Spleen (tissue), 11 donors: ENCODE data around the gene CSNK1D. TPM values are rescaled to one million over a fixed set of nuclear protein-coding genes. Genes with fewer than 3 reads are reported as not detected.
"Not testable (repeated sequence)": the region's sequence is repeated elsewhere in the genome, so short reads cannot be mapped to it uniquely, and the experiment has no call there.

Experiments
- DNase-seq: peaks from one replicate; pipeline ENCODE4 v3.0.0-alpha.2; 2020
- H3K27ac ChIP-seq, 8 donors: fragments of 200-600 bp; sonication (generic) in 7 of 8; 1 replicate in 4 of 8; 2 replicates in 4 of 8; pipeline versions ENCODE4 v1.5.0 to v1.8.0; 2016 to 2021; ENCODE audit warnings: inconsistent platforms in 4 of 8, mild to moderate bottlenecking in 4 of 8, moderate library complexity in 1 of 8
- H3K27me3 ChIP-seq, 7 donors: fragments of 200-600 bp; sonication (generic) in 6 of 7; replicated peaks in 1 of 7; 1 replicate in 4 of 7; 2 replicates in 3 of 7; pipeline versions ENCODE4 v1.5.0 to v1.8.0; 2016 to 2021; ENCODE audit warnings: inconsistent platforms in 3 of 7, mild to moderate bottlenecking in 1 of 7
- H3K36me3 ChIP-seq, 6 donors: fragments of 200-600 bp; sonication (generic) in 5 of 6; 1 replicate in 4 of 6; 2 replicates in 2 of 6; pipeline versions ENCODE4 v1.5.0 to v1.8.0; 2016 to 2021; ENCODE audit warnings: inconsistent platforms in 2 of 6
- H3K4me1 ChIP-seq, 6 donors: fragments of 200-600 bp; sonication (generic) in 5 of 6; 1 replicate in 3 of 6; 2 replicates in 3 of 6; pipeline versions ENCODE4 v1.5.0 to v1.8.0; 2016 to 2021; ENCODE audit warnings: inconsistent platforms in 3 of 6
- H3K4me3 ChIP-seq, 8 donors: fragments of 200-600 bp; sonication (generic) in 7 of 8; 1 replicate in 4 of 8; 2 replicates in 4 of 8; pipeline versions ENCODE4 v1.5.0 to v1.8.0; 2016 to 2021; ENCODE audit warnings: inconsistent platforms in 4 of 8, mild to moderate bottlenecking in 4 of 8, moderate library complexity in 2 of 8
- H3K9me3 ChIP-seq, 8 donors: fragments of 200-600 bp; sonication (generic) in 7 of 8; 1 replicate in 4 of 8; 2 replicates in 4 of 8; pipeline versions ENCODE4 v1.5.0 to v1.8.0; 2016 to 2021; ENCODE audit warnings: inconsistent platforms in 4 of 8
- POLR2A ChIP-seq, 3 donors: fragments of 450-650 bp; IDR thresholded peaks; one replicate each; pipeline ENCODE4 v1.5.1; 2017; ENCODE audit warnings: antibody characterized with exemption in 3 of 3, mild to moderate bottlenecking in 1 of 3
- POLR2AphosphoS5 ChIP-seq, 3 donors: sonication (generic); formaldehyde crosslinking; IDR thresholded peaks; one replicate each; pipeline ENCODE4 v1.5.1; 2017; ENCODE audit warnings: antibody characterized with exemption in 3 of 3
- WGBS, 5 donors: extraction: QIAGEN DNeasy Blood & Tissue Kit in 3 of 5; methylation state at CpG; one replicate each; pipeline versions ENCODE4 v1.1.5 to v1.1.7; 2013 to 2018; 5-methylcytosine and 5-hydroxymethylcytosine counted together
- intact Hi-C: fragments of 100-400 bp; cut with DNase I; formaldehyde crosslinking; loops from one replicate; pipeline ENCODE4 v1.15.0; 2023; ENCODE audit warnings: low total_unique reads
- polyA plus RNA-seq, 3 donors: library from polyadenylated mRNA; stranded (reverse); fragments of 200-250 nt; gene quantifications; one replicate each; pipeline ENCODE4 v1.2.1, GENCODE V29; 2013
- total RNA-seq, 7 donors: library from RNA; depleted of rRNA in 3 of 7; stranded (reverse); fragments of >200 nt in 3 of 7; fragmentation: NEBNext Ultra II Directional in 4 of 7; extraction: Animal tissue kit (Norgen Biotek cat#: 25700) in 4 of 7; gene quantifications; one replicate each; pipeline versions ENCODE4 v1.1.0 to v1.2.1, GENCODE V29; 2016 to 2021
- TF ChIP-seq, protein P1 (sequence below), 11 experiments: fragments of 200-600 bp in 7 of 11; fragments of 450-650 bp in 4 of 11; sonication (generic) in 4 of 11; IDR thresholded peaks in 8 of 11; conservative IDR thresholded peaks in 3 of 11; 1 replicate in 7 of 11; 2 replicates in 4 of 11; pipeline versions ENCODE4 v1.4.0 to v1.8.0; 2016 to 2021; ENCODE audit warnings: antibody characterized with exemption in 11 of 11, inconsistent platforms in 4 of 11, mild to moderate bottlenecking in 1 of 11
- donor health status: healthy with polysubstance abuse.
- donor health status: DM: no; HTN: no; CAD: no; lungs with moderate emphysema.
- donor health status: DM: no; HTN: no; CAD: no.
- donor health status: Bipolar disorder and iron deficiency.
- donor health status: healthy.
- donor health status: DM: no; HTN: no; CAD: no.
- donor health status: DM: yes; HTN: yes; CAD: no.

The CSNK1D gene
- total and polyA plus RNA-seq, 10 donors = 46.5 to 216 (median 119) TPM

GRCh38 chr17:82213251-82214011, 60.1 kb downstream of the CSNK1D start:
- WGBS, 5 donors = 16 to 36% (median 23%) methylated on average over 17 to 37 of the region's 37 CpGs
- Histone ChIP-seq H3K27ac (peak overlapping the region; percentile 51 to 99 (median 86)), H3K27me3 (no peaks in the 10 kb centered on the region), H3K9me3 (no peaks in the 10 kb centered on the region), H3K36me3 (no peaks in the 10 kb centered on the region), H3K4me1 (peaks cover 37 to 78% (median 55%) of the 10 kb centered on the region in 6 donors), H3K4me3 (peak overlapping the region; percentile 73 to 99 (median 90))
- DNase-seq = peak; percentile 80
- no peak for TF ChIP-seq POLR2AphosphoS5 (IDR thresholded peaks at IDR 0.05)
- TF ChIP-seq, protein P1, sequence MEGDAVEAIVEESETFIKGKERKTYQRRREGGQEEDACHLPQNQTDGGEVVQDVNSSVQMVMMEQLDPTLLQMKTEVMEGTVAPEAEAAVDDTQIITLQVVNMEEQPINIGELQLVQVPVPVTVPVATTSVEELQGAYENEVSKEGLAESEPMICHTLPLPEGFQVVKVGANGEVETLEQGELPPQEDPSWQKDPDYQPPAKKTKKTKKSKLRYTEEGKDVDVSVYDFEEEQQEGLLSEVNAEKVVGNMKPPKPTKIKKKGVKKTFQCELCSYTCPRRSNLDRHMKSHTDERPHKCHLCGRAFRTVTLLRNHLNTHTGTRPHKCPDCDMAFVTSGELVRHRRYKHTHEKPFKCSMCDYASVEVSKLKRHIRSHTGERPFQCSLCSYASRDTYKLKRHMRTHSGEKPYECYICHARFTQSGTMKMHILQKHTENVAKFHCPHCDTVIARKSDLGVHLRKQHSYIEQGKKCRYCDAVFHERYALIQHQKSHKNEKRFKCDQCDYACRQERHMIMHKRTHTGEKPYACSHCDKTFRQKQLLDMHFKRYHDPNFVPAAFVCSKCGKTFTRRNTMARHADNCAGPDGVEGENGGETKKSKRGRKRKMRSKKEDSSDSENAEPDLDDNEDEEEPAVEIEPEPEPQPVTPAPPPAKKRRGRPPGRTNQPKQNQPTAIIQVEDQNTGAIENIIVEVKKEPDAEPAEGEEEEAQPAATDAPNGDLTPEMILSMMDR (IDR thresholded peaks at IDR 0.05 in 8 of 11, conservative IDR thresholded peaks at IDR 0.05 in 3 of 11) = no peak
- no peak for TF ChIP-seq POLR2A (IDR thresholded peaks at IDR 0.05)
- intact Hi-C loops = no loop called here

- Histone ChIP-seq H3K27ac (peak within 1 kb of the TSS; percentile 51 to 99 (median 86)), H3K36me3 (no peaks in the 10 kb centered on the region), H3K4me1 (peaks cover 34 to 73% (median 50%) of the 10 kb centered on the region in 6 donors), H3K9me3 (no peaks in the 10 kb centered on the region), H3K4me3 (peak within 1 kb of the TSS; percentile 73 to 99 (median 90)), H3K27me3 (no peaks in the 10 kb centered on the region)
- intact Hi-C loops = no loop called here
- DNase-seq = peak; percentile 96
- TF ChIP-seq, protein P1 (IDR thresholded peaks at IDR 0.05 in 8 of 11, conservative IDR thresholded peaks at IDR 0.05 in 3 of 11) = peak in 8 of 11 experiments; percentile 5 to 51 (median 20)
- TF ChIP-seq POLR2A (IDR thresholded peaks at IDR 0.05) (no peak), POLR2AphosphoS5 (IDR thresholded peaks at IDR 0.05) (peak; percentile 76 to 88 (median 81))
- WGBS, 5 donors = 0 to 1% (median 1%) methylated on average over 28 to 116 of the region's 116 CpGs
Observed at GRCh38 chr17:82212331-82213250, 60.9 kb downstream of the CSNK1D start, which contains the start of gene CCDC57. Gene CCDC57 (minus strand): TSS chr17:82212842. CDS start chr17:82201944, 10,898 bp downstream.

DNA sequence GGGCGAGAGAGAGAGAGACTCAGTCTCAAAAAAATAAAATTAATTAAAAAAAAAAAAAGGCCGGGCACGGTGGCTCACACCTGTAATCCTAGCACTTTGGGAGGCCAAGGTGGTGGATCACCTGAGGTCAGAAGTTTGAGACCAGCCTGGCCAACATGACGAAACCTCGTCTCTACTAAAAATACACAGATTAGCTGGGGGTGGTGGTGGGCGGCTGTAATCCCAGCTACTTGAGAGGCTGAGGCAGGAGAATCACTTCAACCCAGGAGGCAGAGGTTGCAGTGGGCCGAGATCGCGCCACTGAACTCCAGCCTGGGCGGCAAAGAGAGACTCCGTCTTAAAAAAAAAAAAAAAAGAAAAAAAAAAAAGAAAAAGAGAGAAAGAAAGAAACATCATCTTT, 62.8 kb downstream of the CSNK1D start:
- 94 to 99% (median 95%) methylated on average over 11 of the region's 11 CpGs for WGBS, 5 donors
- H3K36me3 ChIP-seq, H3K27ac ChIP-seq, H3K27me3 ChIP-seq, H3K4me3 ChIP-seq, H3K9me3 ChIP-seq, intact Hi-C loops, DNase-seq: not testable (repeated sequence)
- peaks cover 23 to 69% (median 40%) of the 10 kb centered on the region in 6 donors for H3K4me1 ChIP-seq

GRCh38 chr17:82205720-82206508, 67.6 kb downstream of the CSNK1D start:
- TF ChIP-seq POLR2A (IDR thresholded peaks at IDR 0.05) (peak in 2 of 3 donors; percentile 69), POLR2AphosphoS5 (IDR thresholded peaks at IDR 0.05) (peak; percentile 95 to 98 (median 97))
- TF ChIP-seq, protein P1 (IDR thresholded peaks at IDR 0.05 in 8 of 11, conservative IDR thresholded peaks at IDR 0.05 in 3 of 11) = peak; percentile 88 to 98 (median 95)
- Histone ChIP-seq H3K4me1 (peaks cover 8 to 45% (median 16%) of the 10 kb centered on the region in 6 donors), H3K4me3 (peak overlapping the region in 1 of 8 donors; percentile 54), H3K27ac (peak overlapping the region; percentile 76 to 92 (median 88)), H3K36me3 (no peaks in the 10 kb centered on the region), H3K9me3 (no peaks in the 10 kb centered on the region), H3K27me3 (no peaks in the 10 kb centered on the region)
- WGBS, 5 donors = 15 to 33% (median 20%) methylated on average over 11 to 21 of the region's 21 CpGs
- DNase-seq = peak; percentile 95
- intact Hi-C loops = loop anchor here (10.0 kb wide), 1 partner anchor 119 kb away; no protein-coding TSS in a partner anchor
